GM18520 (cell line): Measurements from ENCODE around the gene PITPNB.

Experiments used
- ATAC-seq: cut with Tn5 transposase; IDR thresholded peaks from one replicate; pipeline ENCODE4 v1.9.1; 2021; ENCODE audit not compliant: unreplicated experiment

The PITPNB gene

DNA sequence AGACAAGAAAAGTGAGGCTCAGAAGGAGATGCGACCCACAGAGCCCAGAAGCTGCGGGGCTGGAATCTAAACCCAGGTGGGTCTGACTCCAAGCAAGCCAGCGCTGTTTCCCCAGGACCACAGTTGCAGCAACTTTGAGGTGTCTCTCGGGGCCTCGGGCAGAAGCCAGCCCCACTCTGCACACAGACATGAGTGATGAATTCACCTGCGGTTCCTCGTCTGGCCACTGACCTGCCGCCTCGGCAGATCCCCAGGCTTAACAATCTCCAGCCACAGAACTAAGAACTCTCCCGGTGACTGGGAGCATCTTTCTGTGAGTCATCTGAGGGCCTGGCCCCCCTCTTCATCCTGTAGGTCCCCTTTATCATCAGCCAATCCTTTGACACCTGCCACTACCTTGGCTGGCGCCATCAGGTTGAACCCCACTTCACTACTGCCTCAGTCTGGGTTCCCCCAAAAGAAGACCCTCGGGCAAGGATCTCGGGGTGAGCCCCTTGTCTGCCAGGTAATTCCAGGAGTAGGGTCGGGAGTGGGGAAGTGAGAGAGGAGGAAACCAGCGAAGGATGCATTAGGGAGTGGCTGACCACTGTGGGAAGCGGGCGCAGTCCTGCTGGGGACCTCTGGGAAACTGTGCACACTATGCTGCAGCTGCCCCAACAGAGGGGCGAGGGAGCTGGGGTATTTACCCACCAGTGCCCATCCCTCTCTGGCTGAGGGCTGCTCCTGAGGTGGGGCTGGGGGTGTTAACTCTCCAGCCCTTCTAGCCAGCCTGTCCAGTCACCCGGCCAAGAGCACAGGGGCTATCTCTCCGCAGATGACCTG is 84.5 kb downstream of the PITPNB start:
- ATAC-seq: no peak

DNA sequence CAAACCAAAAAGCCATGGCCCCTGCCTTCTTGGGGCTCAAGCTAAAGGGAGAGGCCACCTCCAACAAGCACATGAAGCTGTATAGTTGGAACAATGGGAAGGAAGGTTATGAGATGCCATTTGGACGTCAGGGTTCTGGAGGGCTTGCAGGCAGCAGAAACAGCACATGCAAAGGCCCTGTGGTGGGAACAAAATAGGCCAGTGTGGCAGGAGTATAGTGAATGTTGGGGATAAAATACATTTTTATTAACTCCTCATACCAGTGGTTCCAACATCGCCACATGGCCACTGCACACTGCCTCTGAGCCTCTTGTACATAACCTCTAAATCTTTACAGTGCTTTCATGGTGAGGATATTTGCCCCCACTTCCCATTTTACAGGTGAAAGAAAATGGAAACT is 85.3 kb downstream of the PITPNB start:
- no peak for ATAC-seq

- no peak for ATAC-seq
Observed at GRCh38 chr22:27832606-27833005, 86.5 kb downstream of the PITPNB start.

DNA sequence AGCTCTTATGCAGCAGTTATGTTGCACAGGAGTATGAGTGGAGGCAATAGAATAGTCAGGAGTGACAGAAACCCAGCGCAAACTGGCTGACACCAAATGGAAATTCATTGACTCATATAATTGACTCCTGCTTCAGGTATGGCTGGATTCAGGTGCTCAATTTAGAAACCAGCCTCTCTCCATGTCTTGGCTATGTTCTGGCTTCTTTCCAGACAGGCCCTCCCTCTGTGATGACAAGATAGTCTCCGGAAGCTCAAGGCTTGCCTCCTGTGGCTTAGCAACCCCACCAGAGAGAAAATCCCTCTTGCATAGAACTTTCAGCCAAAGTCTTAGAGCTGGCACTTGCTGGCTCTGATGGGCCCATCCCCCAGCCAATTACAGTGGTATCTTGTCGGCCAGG is 89.4 kb downstream of the PITPNB start:
- ATAC-seq: no peak

DNA sequence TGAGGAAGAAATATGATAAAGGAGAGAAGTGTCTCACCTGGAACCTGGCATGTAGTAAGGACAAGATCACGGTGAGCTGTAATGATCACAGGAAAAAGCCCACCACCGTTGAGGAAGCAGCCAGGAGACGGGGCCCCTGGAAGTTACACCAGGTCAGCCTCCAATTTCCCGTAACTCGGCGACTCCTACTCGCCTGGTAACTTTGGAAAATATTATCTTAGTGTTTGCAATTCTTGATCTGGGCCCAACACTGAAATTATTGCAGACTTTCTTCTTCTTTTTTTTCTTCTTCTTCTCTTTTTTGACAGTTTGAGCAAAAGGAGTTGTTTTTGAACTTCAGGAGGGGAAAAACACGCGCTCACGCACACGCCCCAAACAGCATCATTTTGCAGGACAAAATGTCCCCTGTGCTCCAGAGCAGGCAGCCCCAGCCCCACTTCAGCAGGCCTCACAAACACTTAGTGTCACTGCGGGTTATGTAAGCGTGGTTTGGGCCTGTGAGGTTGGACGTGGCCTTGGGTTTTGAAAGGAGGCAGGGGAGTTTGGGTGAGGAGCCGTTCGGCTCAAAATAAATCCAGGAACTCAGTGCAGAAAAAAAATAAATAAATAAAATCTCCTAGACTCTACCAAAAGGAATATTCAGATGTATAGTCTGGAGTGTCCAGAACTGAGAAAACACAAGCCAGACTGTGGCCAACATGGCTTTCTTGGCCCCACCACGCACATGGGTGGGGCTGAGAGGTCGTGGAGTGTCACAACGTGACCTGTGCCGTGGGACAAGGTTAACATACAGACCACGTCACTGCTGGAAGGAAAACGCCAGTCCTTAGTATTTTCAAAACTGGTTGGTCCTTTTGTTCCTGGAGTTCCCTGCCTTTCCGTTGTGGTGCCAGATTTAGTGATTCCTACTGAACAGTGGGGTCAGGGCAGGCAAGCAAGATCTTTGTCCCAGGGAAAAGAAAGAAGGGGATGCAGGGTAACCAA is 91.2 kb downstream of the PITPNB start:
- ATAC-seq: no peak

DNA sequence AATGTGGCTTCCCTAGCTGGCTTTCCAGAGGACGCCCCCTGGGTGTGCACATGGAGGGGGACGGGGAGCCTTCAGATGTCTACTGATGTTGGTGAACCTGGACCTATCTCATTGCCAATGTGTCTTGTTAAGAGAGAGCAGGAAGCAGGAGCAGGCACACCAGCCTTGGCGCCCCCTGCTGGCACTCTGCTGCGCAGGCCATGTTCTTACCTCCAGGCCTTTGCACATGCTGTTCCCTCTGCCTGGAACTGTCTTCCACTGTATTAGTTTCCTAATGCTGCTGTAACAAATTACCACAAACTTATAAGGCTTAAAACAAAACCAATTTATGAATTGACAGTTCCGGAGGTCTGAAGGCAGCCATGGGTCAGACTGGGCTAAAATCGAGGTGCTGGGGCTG is 93.9 kb downstream of the PITPNB start:
- ATAC-seq: no peak

- ATAC-seq: no peak
Observed at GRCh38 chr22:27823221-27823620, 95.8 kb downstream of the PITPNB start.

- no peak for ATAC-seq
Observed at GRCh38 chr22:27820896-27821866, 97.9 kb downstream of the PITPNB start.

DNA sequence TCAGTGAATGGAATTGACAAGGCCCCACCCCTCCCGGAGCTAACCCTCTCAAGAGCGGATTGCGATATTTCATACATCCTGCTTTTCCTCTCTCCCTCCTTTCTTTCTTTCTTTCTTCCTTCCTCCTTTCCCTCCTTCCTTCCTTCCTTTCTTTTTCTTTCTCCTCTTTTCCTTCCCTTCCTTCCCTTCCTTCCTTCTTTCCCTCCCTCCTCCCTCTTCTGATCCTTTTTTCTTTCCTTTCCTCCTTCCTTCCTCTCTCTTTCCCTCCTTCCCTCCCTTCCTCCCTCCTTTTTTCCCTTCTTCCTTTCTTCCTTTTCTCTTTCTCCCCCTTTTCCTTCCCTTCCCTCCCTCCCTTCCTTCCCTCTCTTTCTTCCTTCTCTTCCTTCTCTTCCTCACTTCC is 102.5 kb downstream of the PITPNB start:
- no peak for ATAC-seq

DNA sequence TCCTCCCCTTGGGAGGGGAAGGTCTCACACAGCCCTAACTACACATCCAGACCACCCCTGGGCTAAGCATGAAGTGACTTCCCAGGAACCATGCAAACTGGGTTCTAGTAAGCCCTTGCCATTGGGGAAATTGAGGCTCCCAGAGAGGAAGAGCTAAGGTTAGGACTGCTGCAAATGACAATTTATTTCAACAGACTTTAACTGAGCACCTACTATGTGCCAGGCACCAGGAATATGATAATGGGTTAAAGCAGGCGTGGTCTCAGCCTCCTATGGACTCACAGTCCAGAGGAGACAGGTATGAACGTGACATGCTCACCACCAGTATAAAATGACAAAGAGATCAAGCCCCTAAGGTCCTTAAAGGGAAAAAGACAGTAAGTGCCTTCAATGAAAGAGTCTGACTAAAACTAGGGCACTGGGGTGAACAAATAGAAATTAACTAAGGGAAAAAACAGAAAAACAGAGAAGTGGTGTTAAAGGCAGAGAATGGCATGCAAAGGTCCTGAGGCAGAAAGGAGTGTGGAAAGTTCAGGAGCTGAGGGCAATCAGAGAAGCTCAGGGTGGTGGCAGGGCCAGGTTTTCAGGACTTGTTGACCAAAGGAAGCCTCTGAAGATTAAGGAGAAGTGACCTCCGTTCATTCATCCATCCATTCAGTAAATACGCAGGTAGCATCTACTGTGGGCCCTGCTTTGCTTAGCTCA is 103.1 kb downstream of the PITPNB start:
- ATAC-seq: no peak

- ATAC-seq: no peak
Observed at GRCh38 chr22:27814993-27815392, 104.1 kb downstream of the PITPNB start.

DNA sequence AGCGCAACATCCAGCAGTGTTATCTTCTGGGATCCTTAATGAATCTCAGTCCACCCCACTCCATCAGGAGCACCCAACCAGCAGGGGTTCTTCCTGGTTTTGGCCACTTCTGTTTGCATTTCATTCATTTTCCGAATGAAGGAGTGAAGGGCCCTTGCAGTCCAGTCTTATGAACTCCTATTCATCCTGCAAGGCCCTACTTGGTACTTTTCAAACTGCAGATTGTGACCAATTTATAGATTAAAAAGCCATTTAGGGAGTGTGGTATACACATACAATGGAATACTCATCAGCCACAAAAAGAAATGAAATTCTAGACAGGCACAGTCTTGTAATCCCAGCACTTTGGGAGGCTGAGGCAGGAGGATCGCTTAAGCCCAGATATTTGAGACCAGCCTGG is 107.3 kb downstream of the PITPNB start:
- ATAC-seq: no peak

- ATAC-seq: no peak
Observed at GRCh38 chr22:27810609-27811151, 108.4 kb downstream of the PITPNB start.

GRCh38 chr22:27809700-27810608 is 109.1 kb downstream of the PITPNB start:
- ATAC-seq: no peak

DNA sequence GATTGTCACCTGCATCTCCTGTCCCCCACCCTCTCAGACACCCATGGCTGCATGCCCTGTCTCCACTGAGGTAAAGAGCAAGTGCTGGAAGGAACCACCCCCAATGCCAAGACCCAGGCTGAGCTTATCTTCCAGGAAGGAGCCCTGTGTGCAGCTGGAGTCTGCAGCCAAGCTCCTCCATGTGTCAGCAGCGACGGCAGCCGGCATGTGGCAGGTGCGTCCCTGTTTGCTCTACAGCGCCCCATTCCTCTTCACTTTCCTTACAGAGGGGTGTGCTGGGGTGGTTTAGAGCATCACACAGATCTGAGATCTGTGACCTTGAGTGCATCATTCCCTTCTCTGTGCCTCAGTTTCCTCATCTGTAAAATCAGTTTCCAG is 109.8 kb downstream of the PITPNB start:
- no peak for ATAC-seq

DNA sequence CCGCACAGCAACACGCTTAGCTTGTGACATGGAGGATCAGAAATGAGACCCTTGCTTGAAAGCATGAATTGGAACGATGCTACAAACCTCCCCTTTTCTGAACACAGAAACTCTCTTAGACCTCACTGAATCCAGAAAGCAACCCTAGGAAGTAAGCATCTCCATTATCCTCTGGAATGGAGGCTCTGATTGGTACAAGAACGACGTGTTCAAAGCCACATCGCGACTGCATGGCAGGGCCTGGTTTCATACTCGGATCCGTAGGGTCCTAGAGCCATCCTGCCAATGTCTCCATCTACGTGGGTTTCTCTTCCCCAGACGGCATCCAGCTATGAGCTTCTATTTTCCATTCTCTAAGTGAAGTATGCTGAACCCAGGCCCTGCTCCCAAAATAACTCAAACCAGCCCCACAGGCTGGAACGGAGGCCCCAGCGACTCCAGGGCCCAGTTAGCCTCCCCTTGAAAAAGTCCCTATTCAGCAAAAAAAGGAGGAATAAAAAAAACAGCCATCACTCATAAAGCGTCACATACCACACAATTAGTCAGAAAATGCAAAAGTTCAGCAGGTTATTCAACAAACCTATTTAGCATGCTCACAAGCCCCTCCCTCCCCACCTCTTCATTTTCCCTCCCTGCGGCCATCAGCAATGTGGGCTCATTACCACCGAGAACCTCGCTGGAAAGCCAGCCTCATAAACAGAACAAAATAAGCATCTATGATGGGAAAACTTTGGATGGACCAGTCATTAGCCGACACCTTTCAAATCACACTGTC is 110.4 kb downstream of the PITPNB start:
- ATAC-seq: no peak

GRCh38 chr22:27805841-27806240 is 113.2 kb downstream of the PITPNB start:
- no peak for ATAC-seq
